Caco-2 (cell line): Measurements from ENCODE around the gene RIMS4. TPM values are rescaled to one million over a fixed set of nuclear protein-coding genes. Genes with fewer than 3 reads are reported as not detected.

ENCODE experiments used
- BruUV-seq: library from RNA; stranded (reverse); fragments of 400-500 nt; replicated peaks from 2 replicates; lab custom pipeline; 2021; lab: Mats Ljungman, UMichigan
- CTCF ChIA-PET: fragments of 300-600 bp; sonication (Branson Sonifier 250); formaldehyde crosslinking; loops from one replicate; lab custom pipeline; 2022; ENCODE audit warnings: antibody characterized with exemption; lab: Charles Lee
- POLR2A ChIA-PET: fragments of 300-600 bp; sonication (Branson Sonifier 250); formaldehyde crosslinking; loops from one replicate; lab custom pipeline; 2022; ENCODE audit warnings: antibody characterized with exemption; lab: Charles Lee
- DNase-seq, 2 experiments: peaks; one replicate each; pipeline versions ENCODE4 v3.0.0 to v3.0.0-alpha.2; 2020 to 2022
- H3K27me3 ChIP-seq: replicated peaks from 2 replicates; pipeline ENCODE4 v1.6.0; 2011; ENCODE audit warnings: low read length; ENCODE audit not compliant: control insufficient read depth, insufficient read depth
- H3K36me3 ChIP-seq: 2 replicates; pipeline ENCODE4 v1.5.1; 2011; ENCODE audit warnings: low read length; ENCODE audit not compliant: control insufficient read depth, insufficient read depth
- H3K4me1 ChIP-seq: fragments of 250-450 bp; sonication (Bioruptor Pico); 2 replicates; pipeline ENCODE4 v1.5.1; 2020; ENCODE audit warnings: mild to moderate bottlenecking
- H3K4me3 ChIP-seq: 2 replicates; pipeline ENCODE4 v1.5.1; 2011; ENCODE audit warnings: low read depth, mild to moderate bottlenecking, control low read depth, low read length
- H3K9me3 ChIP-seq: fragments of 250-450 bp; sonication (Bioruptor Pico); 2 replicates; pipeline ENCODE4 v1.5.1; 2020; ENCODE audit warnings: mild to moderate bottlenecking, moderate library complexity
- H3K27ac Mint-ChIP-seq: one replicate; pipeline ENCODE4 v1.8.0; 2022; ENCODE audit warnings: mixed read lengths; ENCODE audit not compliant: unreplicated experiment
- H3K27me3 Mint-ChIP-seq: one replicate; pipeline ENCODE4 v1.8.0; 2022; ENCODE audit warnings: mixed read lengths; ENCODE audit not compliant: insufficient read depth, unreplicated experiment
- H3K36me3 Mint-ChIP-seq: one replicate; pipeline ENCODE4 v1.8.0; 2022; ENCODE audit warnings: mild to moderate bottlenecking, mixed read lengths; ENCODE audit not compliant: insufficient read depth, unreplicated experiment
- H3K4me1 Mint-ChIP-seq: one replicate; pipeline ENCODE4 v1.8.0; 2022; ENCODE audit warnings: low read depth, mixed read lengths; ENCODE audit not compliant: unreplicated experiment
- H3K4me3 Mint-ChIP-seq: one replicate; pipeline ENCODE4 v1.8.0; 2022; ENCODE audit warnings: mild to moderate bottlenecking, moderate library complexity, mixed read lengths; ENCODE audit not compliant: unreplicated experiment
- H3K9me3 Mint-ChIP-seq: one replicate; pipeline ENCODE4 v1.8.0; 2022; ENCODE audit warnings: mixed read lengths; ENCODE audit not compliant: unreplicated experiment
- CTCF ChIP-seq, 2 experiments: fragments of 200-600 bp in 1 of 2; IDR thresholded peaks; 1 replicate in 1 of 2; 2 replicates in 1 of 2; pipeline versions ENCODE4 v1.5.1 to v1.8.0; 2011 to 2022; ENCODE audit warnings: antibody characterized with exemption in 1 of 2, control low read depth in 1 of 2, inconsistent platforms in 1 of 2, low read depth in 1 of 2, low read length in 1 of 2, mild to moderate bottlenecking in 1 of 2, moderate library complexity in 1 of 2; ENCODE audit not compliant: insufficient read depth in 1 of 2, severe bottlenecking in 1 of 2, unreplicated experiment in 1 of 2
- intact Hi-C: fragments of 100-400 bp; cut with micrococcal nuclease; formaldehyde crosslinking; loops from one replicate; pipeline ENCODE4 v1.10.0; 2022; ENCODE audit not compliant: unreplicated experiment
- total RNA-seq: library from RNA; stranded (reverse); gene quantifications from 2 replicates; pipeline ENCODE4 v1.2.3, GENCODE V29; 2022

Gene RIMS4
- total RNA-seq, 1 experiment from 2014 or later = 9.0 TPM

DNA sequence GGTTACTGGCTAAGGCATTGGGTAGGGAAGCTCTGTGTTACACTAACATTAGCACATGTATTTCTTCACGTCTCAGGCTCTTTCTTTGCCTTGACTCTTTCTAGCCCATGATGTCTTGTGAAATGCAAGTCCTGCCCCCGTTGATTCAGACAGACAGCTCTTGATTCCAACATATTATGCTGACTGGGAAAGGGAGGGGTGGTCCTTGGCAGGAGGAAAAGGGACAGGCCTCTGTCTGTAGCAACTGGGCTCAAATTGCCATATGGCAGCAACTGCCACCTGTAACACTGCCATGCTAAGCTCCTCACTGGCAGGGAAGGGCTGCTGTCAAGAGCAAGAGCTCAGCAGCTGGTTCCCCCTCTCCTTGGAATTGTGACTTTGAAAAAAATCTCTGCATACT, 70.4 kb downstream of the RIMS4 start:
- ChIA-PET POLR2A (no interaction called here), CTCF (interaction anchor here (0.6 kb wide), 1 partner anchor 117 kb away, joined by 3 read pairs; no protein-coding TSS in a partner anchor)
- intact Hi-C loops = loop anchor here (10.0 kb wide), 3 partner anchors 205 to 525 kb away; partner anchors contain the start of genes OSER1 and TTPAL
- H3K9me3 ChIP-seq = no peaks in the 10 kb centered on the region
- Mint-ChIP-seq H3K27ac (no peak overlapping the region), H3K9me3 (peaks cover 10% of the 10 kb centered on the region), H3K27me3 (no peaks in the 10 kb centered on the region), H3K36me3 (peaks cover 14% of the 10 kb centered on the region), H3K4me3 (no peak overlapping the region), H3K4me1 (peaks cover 15% of the 10 kb centered on the region)
- DNase-seq = no peak
- no peaks in the 10 kb centered on the region for H3K27me3 ChIP-seq
- no peak for TF ChIP-seq CTCF (IDR thresholded peaks at IDR 0.05; ENCODE audit: insufficient read depth in 1 of 2, low read depth in 1 of 2, low read length in 1 of 2, severe bottlenecking in 1 of 2, unreplicated experiment in 1 of 2)
- no peaks in the 10 kb centered on the region for H3K36me3 ChIP-seq
- peaks cover 16% of the 10 kb centered on the region for H3K4me1 ChIP-seq
- BruUV-seq = no TSS peak
- no peak overlapping the region for H3K4me3 ChIP-seq

DNA sequence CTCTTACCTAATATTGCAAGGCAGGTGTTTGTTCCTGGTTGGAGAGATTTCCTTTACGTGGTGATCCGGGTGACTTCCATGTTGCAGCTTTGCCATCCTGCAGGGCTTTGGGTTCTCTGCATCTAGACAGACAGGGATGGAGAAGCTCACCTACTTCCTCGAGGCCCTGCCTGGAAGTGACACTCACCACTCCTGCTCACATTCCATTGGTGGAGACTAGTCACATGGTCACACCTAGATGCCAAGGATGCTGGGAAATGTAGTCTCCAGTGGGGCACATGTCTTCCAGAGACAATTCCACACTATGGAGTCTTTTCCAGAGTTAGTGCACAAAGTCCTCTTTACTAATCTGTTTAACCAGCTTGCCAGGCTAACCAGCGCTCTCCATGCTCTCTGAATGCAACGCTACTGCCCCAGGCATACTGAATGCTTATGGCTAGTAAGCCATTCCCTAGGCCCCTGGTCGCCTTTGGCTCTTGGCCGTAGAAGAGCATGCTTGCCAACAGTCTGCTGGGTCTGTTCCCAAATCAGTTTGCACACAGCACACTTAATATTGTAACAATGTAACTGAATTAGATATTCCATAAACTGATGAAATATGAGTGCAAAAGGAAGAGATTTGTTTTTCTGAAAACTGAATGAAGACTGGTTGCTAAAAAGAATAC, 71.4 kb downstream of the RIMS4 start:
- peaks cover 14% of the 10 kb centered on the region for H3K36me3 Mint-ChIP-seq
- H3K27me3 Mint-ChIP-seq = no peaks in the 10 kb centered on the region
- H3K4me1 ChIP-seq = peaks cover 12% of the 10 kb centered on the region
- ChIA-PET POLR2A (interaction anchor here (0.9 kb wide), 1 partner anchor 146 kb away, joined by 3 read pairs; the partner anchor contains the start of gene YWHAB), CTCF (interaction anchor here (0.7 to 2.0 kb wide), 8 partner anchors 9 to 1568 kb away, joined by 3 to 27 read pairs (median 5); no protein-coding TSS in a partner anchor)
- H3K9me3 ChIP-seq = no peaks in the 10 kb centered on the region
- DNase-seq = peak; percentile 96 to 98
- intact Hi-C loops = loop anchor here (10.0 kb wide), 3 partner anchors 204 to 524 kb away; partner anchors contain the start of genes OSER1 and TTPAL
- H3K4me1 Mint-ChIP-seq = peaks cover 16% of the 10 kb centered on the region
- BruUV-seq = no TSS peak
- peaks cover 10% of the 10 kb centered on the region for H3K9me3 Mint-ChIP-seq
- H3K27me3 ChIP-seq = no peaks in the 10 kb centered on the region
- H3K4me3 Mint-ChIP-seq = peak overlapping the region; percentile 56
- TF ChIP-seq CTCF (IDR thresholded peaks at IDR 0.05; ENCODE audit: insufficient read depth in 1 of 2, low read depth in 1 of 2, low read length in 1 of 2, severe bottlenecking in 1 of 2, unreplicated experiment in 1 of 2) = no peak
- no peaks in the 10 kb centered on the region for H3K36me3 ChIP-seq
- no peak overlapping the region for H3K4me3 ChIP-seq
- no peak overlapping the region for H3K27ac Mint-ChIP-seq

- no peaks in the 10 kb centered on the region for H3K27me3 ChIP-seq
- no peak overlapping the region for H3K27ac Mint-ChIP-seq
- no peaks in the 10 kb centered on the region for H3K9me3 ChIP-seq
- H3K4me1 ChIP-seq = peaks cover 25% of the 10 kb centered on the region
- H3K4me3 ChIP-seq = no peak overlapping the region
- H3K36me3 Mint-ChIP-seq = peaks cover 21% of the 10 kb centered on the region
- ChIA-PET POLR2A (no interaction called here), CTCF (no interaction called here)
- DNase-seq = no peak
- peaks cover 10% of the 10 kb centered on the region for H3K9me3 Mint-ChIP-seq
- no peak for TF ChIP-seq CTCF (IDR thresholded peaks at IDR 0.05; ENCODE audit: insufficient read depth in 1 of 2, low read depth in 1 of 2, low read length in 1 of 2, severe bottlenecking in 1 of 2, unreplicated experiment in 1 of 2)
- no peaks in the 10 kb centered on the region for H3K27me3 Mint-ChIP-seq
- intact Hi-C loops = loop anchor here (10.0 kb wide), 3 partner anchors 202 to 522 kb away; partner anchors contain the start of genes OSER1 and TTPAL
- H3K4me1 Mint-ChIP-seq = peaks cover 32% of the 10 kb centered on the region
- BruUV-seq = TSS peak; percentile 24
- no peaks in the 10 kb centered on the region for H3K36me3 ChIP-seq
- H3K4me3 Mint-ChIP-seq = no peak overlapping the region
Measured at GRCh38 chr20:44737116-44737515, 73.2 kb downstream of the RIMS4 start.
